Neural cell (in vitro differentiated cells): ENCODE data around the gene PGF. TPM values are rescaled to one million over a fixed set of nuclear protein-coding genes. Genes with fewer than 3 reads are reported as not detected.

Experiments used
- H2AFZ ChIP-seq: fragments of 200-600, 300-800 bp; sonication (generic), shearing (Covaris generic); 2 replicates; pipeline ENCODE4 v1.6.0; 2014; ENCODE audit warnings: low read depth, mild to moderate bottlenecking, antibody characterized with exemption, low read length, moderate library complexity
- H3F3A ChIP-seq: fragments of 200-600 bp; shearing (Covaris generic); 2 replicates; pipeline ENCODE4 v1.6.1; 2016; ENCODE audit warnings: mild to moderate bottlenecking, moderate library complexity, mixed read lengths, antibody characterized with exemption, low read length; ENCODE audit not compliant: insufficient read depth, poor library complexity, severe bottlenecking
- H3K27ac ChIP-seq: fragments of 200-600, 300-800 bp; sonication (generic), shearing (Covaris generic); 2 replicates; pipeline ENCODE4 v1.5.1; 2014; ENCODE audit warnings: mild to moderate bottlenecking, low read length, moderate library complexity
- H3K27me3 ChIP-seq: fragments of 300-800, 200-600 bp; sonication (generic), shearing (Covaris generic); 2 replicates; pipeline ENCODE4 v1.6.0; 2014; ENCODE audit warnings: mild to moderate bottlenecking, low read depth, low read length, moderate library complexity; ENCODE audit not compliant: insufficient read depth
- H3K36me3 ChIP-seq: fragments of 300-800, 200-600 bp; sonication (generic), shearing (Covaris generic); 2 replicates; pipeline ENCODE4 v1.5.1; 2014; ENCODE audit warnings: mild to moderate bottlenecking, antibody characterized with exemption, low read length, moderate library complexity; ENCODE audit not compliant: insufficient read depth
- H3K4me2 ChIP-seq: fragments of 300-800, 200-600 bp; sonication (generic), shearing (Covaris generic); 2 replicates; pipeline ENCODE4 v1.6.0; 2014; ENCODE audit warnings: mild to moderate bottlenecking, low read length
- H3K4me3 ChIP-seq: fragments of 300-800, 200-600 bp; sonication (generic), shearing (Covaris generic); 2 replicates; pipeline ENCODE4 v1.5.1; 2014; ENCODE audit warnings: mild to moderate bottlenecking, low read length, moderate library complexity
- H3K79me2 ChIP-seq: fragments of 200-600 bp; shearing (Covaris generic); replicated peaks from 2 replicates; pipeline ENCODE4 v1.6.0; 2014; ENCODE audit warnings: mild to moderate bottlenecking, low read length, moderate library complexity; ENCODE audit not compliant: insufficient read depth
- H3K9ac ChIP-seq: fragments of 300-800, 200-600 bp; sonication (generic), shearing (Covaris generic); 2 replicates; pipeline ENCODE4 v1.6.1; 2016; ENCODE audit warnings: mild to moderate bottlenecking, low read length, mixed read lengths
- H3K9me2 ChIP-seq: fragments of 200-600 bp; shearing (Covaris generic); 2 replicates; pipeline ENCODE4 v1.6.1; 2016; ENCODE audit warnings: mild to moderate bottlenecking, low read length, mixed read lengths; ENCODE audit not compliant: insufficient read depth
- H3K9me3 ChIP-seq: fragments of 200-600, 300-800 bp; sonication (generic), shearing (Covaris generic); 2 replicates; pipeline ENCODE4 v1.6.1; 2016; ENCODE audit warnings: mild to moderate bottlenecking, mixed run types, low read length, moderate library complexity, mixed read lengths
- H4K20me1 ChIP-seq: fragments of 200-600 bp; shearing (Covaris generic); 2 replicates; pipeline ENCODE4 v1.6.1; 2016; ENCODE audit warnings: mild to moderate bottlenecking, mixed run types; ENCODE audit not compliant: insufficient read depth
- EP300 ChIP-seq: fragments of 450-650 bp; conservative IDR thresholded peaks from 2 replicates; pipeline ENCODE4 v1.6.1; 2014; ENCODE audit warnings: antibody characterized with exemption, mild to moderate bottlenecking, moderate library complexity; ENCODE audit not compliant: poor library complexity, severe bottlenecking
- EZH2 ChIP-seq: fragments of 200-600, 300-800 bp; shearing (Covaris generic), sonication (generic); IDR thresholded peaks from 2 replicates; pipeline ENCODE4 v1.6.1; 2014; ENCODE audit warnings: antibody characterized with exemption, low read length, borderline replicate concordance, mild to moderate bottlenecking; ENCODE audit not compliant: insufficient read depth, poor library complexity, severe bottlenecking
- MXI1 ChIP-seq: fragments of 450-650 bp; conservative IDR thresholded peaks from 2 replicates; pipeline ENCODE4 v1.6.1; 2014; ENCODE audit warnings: antibody characterized with exemption, mild to moderate bottlenecking; ENCODE audit not compliant: poor library complexity, severe bottlenecking
- POLR2AphosphoS5 ChIP-seq: IDR thresholded peaks from 2 replicates; pipeline ENCODE4 v1.6.1; 2012
- RAD21 ChIP-seq: fragments of 450-650 bp; conservative IDR thresholded peaks from 2 replicates; pipeline ENCODE4 v1.6.1; 2014; ENCODE audit warnings: antibody characterized with exemption, mild to moderate bottlenecking, moderate library complexity
- SMC3 ChIP-seq: fragments of 450-650 bp; conservative IDR thresholded peaks from 2 replicates; pipeline ENCODE4 v1.6.1; 2014; ENCODE audit warnings: antibody characterized with exemption, mild to moderate bottlenecking, moderate library complexity; ENCODE audit not compliant: poor library complexity
- TAF1 ChIP-seq: IDR thresholded peaks from 2 replicates; pipeline ENCODE4 v1.6.1; 2012; ENCODE audit warnings: low read depth
- polyA plus RNA-seq: library from polyadenylated mRNA; depleted of rRNA; stranded (reverse); fragments of >200 nt; gene quantifications from 2 replicates; pipeline ENCODE4 v1.2.3, GENCODE V29; 2014
- TF ChIP-seq, protein P1 (sequence below): fragments of 450-650 bp; IDR thresholded peaks from 2 replicates; pipeline ENCODE4 v1.5.1; 2014; ENCODE audit warnings: antibody characterized with exemption, mild to moderate bottlenecking, moderate library complexity; ENCODE audit not compliant: poor library complexity, severe bottlenecking
- TF ChIP-seq, protein P2 (sequence below): IDR thresholded peaks from 2 replicates; pipeline ENCODE4 v1.6.1; 2012; ENCODE audit warnings: borderline replicate concordance

The PGF gene
- polyA plus RNA-seq, 1 donor from 2014 or later = not detected

DNA sequence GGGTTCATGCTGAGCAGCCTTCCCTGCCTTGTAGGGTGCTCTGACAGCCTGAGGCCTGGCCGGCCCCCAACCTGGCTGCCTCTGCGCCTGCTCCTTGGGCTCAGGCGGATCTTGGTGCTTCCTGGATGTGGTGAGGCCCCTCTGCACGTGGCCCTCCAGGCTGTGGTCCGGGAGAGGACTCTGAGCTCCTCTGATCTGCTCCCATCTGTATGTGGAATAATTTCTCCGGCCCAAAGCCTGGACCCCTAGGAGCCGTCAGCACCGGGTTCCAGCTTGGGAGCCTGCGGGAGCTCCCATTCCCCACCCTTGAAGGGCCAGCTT, 26.0 kb upstream of the PGF start:
- Histone ChIP-seq H3K79me2 (no peaks in the 10 kb centered on the region), H3K9ac (no peak overlapping the region), H3K4me3 (no peak overlapping the region), H3K27me3 (no peaks in the 10 kb centered on the region), H3F3A (no peaks in the 10 kb centered on the region), H3K4me2 (no peak overlapping the region), H2AFZ (no peak overlapping the region), H3K9me3 (no peaks in the 10 kb centered on the region), H3K36me3 (no peaks in the 10 kb centered on the region), H4K20me1 (no peaks in the 10 kb centered on the region), H3K27ac (no peak overlapping the region), H3K9me2 (no peaks in the 10 kb centered on the region)
- TF ChIP-seq EP300 = no peak

DNA sequence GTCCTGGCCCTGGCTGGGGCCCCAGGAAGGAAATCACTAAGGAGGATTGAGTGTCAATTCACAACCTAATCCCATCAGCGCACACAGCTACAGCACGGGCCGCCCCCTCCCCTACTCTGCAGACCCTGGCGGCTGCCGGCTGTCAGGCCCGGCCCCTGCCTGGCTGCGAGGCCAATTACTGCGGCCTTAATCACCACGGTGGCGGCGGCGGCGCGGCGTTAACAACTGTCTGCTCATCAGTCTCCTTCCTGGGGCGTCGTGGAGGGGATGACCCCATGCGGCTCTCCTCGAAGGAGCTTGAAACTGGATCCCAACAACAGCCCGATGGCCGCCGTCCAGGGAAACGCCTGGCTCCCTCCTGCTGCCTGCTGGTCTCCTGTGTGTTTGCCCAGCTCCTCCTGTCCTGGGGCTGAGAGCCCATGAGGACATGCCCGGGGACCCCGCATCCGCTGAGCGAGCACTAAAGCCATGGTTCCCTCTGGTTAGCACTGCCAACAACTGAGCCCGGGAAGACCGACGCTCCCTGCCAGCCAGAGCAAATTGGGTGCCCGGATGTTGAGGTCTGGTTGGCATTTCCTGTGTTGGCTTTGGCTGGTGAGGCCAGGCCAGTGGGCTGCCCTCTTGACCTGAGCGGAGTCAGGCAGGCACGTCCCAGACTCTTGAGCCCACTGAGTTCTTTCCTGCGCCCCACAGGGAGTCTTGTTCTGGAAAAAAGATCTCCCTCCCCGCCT, 25.5 kb upstream of the PGF start:
- H3F3A ChIP-seq = no peaks in the 10 kb centered on the region
- H3K36me3 ChIP-seq = no peaks in the 10 kb centered on the region
- no peaks in the 10 kb centered on the region for H4K20me1 ChIP-seq
- no peaks in the 10 kb centered on the region for H3K9me2 ChIP-seq
- peak overlapping the region; percentile 9 for H3K9ac ChIP-seq
- H3K4me3 ChIP-seq = peak overlapping the region; percentile 25
- H3K79me2 ChIP-seq = no peaks in the 10 kb centered on the region
- no peak overlapping the region for H3K27ac ChIP-seq
- no peaks in the 10 kb centered on the region for H3K27me3 ChIP-seq
- H3K9me3 ChIP-seq = no peaks in the 10 kb centered on the region
- peak overlapping the region; percentile 33 for H2AFZ ChIP-seq
- H3K4me2 ChIP-seq = no peak overlapping the region
- no peak for TF ChIP-seq SMC3

DNA sequence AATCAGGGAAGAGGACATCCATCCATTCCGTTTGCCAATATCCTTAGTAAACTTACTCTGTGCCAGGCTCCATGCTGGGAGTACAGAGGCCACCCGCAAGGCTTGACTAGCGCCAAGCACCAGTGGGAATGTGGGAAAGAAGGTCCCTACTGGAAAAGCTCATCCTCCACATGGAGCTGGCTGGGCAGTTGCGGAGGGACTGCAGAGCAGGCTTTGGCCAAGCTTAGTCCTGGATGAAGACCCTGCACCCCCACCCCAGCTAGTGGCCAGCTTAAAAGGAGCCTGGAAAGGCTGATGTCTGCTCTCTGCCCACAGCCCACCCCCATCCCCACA, 25.0 kb upstream of the PGF start:
- Histone ChIP-seq H3K4me3 (peak overlapping the region; percentile 25), H3K36me3 (no peaks in the 10 kb centered on the region), H4K20me1 (no peaks in the 10 kb centered on the region), H3K27me3 (no peaks in the 10 kb centered on the region), H3K27ac (no peak overlapping the region), H3F3A (no peaks in the 10 kb centered on the region), H3K9ac (peak overlapping the region; percentile 9), H3K4me2 (no peak overlapping the region), H3K79me2 (no peaks in the 10 kb centered on the region), H3K9me2 (no peaks in the 10 kb centered on the region), H2AFZ (peak overlapping the region; percentile 33), H3K9me3 (no peaks in the 10 kb centered on the region)
- TF ChIP-seq, protein P1, sequence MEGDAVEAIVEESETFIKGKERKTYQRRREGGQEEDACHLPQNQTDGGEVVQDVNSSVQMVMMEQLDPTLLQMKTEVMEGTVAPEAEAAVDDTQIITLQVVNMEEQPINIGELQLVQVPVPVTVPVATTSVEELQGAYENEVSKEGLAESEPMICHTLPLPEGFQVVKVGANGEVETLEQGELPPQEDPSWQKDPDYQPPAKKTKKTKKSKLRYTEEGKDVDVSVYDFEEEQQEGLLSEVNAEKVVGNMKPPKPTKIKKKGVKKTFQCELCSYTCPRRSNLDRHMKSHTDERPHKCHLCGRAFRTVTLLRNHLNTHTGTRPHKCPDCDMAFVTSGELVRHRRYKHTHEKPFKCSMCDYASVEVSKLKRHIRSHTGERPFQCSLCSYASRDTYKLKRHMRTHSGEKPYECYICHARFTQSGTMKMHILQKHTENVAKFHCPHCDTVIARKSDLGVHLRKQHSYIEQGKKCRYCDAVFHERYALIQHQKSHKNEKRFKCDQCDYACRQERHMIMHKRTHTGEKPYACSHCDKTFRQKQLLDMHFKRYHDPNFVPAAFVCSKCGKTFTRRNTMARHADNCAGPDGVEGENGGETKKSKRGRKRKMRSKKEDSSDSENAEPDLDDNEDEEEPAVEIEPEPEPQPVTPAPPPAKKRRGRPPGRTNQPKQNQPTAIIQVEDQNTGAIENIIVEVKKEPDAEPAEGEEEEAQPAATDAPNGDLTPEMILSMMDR = no peak
- TF ChIP-seq EP300 (no peak), SMC3 (no peak), MXI1 (no peak), RAD21 (no peak), EZH2 (no peak), TAF1 (no peak), POLR2AphosphoS5 (no peak)
- TF ChIP-seq, protein P2, sequence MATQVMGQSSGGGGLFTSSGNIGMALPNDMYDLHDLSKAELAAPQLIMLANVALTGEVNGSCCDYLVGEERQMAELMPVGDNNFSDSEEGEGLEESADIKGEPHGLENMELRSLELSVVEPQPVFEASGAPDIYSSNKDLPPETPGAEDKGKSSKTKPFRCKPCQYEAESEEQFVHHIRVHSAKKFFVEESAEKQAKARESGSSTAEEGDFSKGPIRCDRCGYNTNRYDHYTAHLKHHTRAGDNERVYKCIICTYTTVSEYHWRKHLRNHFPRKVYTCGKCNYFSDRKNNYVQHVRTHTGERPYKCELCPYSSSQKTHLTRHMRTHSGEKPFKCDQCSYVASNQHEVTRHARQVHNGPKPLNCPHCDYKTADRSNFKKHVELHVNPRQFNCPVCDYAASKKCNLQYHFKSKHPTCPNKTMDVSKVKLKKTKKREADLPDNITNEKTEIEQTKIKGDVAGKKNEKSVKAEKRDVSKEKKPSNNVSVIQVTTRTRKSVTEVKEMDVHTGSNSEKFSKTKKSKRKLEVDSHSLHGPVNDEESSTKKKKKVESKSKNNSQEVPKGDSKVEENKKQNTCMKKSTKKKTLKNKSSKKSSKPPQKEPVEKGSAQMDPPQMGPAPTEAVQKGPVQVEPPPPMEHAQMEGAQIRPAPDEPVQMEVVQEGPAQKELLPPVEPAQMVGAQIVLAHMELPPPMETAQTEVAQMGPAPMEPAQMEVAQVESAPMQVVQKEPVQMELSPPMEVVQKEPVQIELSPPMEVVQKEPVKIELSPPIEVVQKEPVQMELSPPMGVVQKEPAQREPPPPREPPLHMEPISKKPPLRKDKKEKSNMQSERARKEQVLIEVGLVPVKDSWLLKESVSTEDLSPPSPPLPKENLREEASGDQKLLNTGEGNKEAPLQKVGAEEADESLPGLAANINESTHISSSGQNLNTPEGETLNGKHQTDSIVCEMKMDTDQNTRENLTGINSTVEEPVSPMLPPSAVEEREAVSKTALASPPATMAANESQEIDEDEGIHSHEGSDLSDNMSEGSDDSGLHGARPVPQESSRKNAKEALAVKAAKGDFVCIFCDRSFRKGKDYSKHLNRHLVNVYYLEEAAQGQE = no peak
